Loucy (cell line): ENCODE data around the gene SND1.

Source experiments
- H2AFZ ChIP-seq: fragments of 200-600 bp; sonication (generic); 2 replicates; pipeline ENCODE4 v1.6.0; 2016; ENCODE audit warnings: antibody characterized with exemption, mild to moderate bottlenecking, low read length, moderate library complexity
- H3F3A ChIP-seq: fragments of 200-600 bp; 2 replicates; pipeline ENCODE4 v1.6.0; 2016; ENCODE audit warnings: antibody characterized with exemption, low read depth, mild to moderate bottlenecking
- H3K27me3 ChIP-seq: fragments of 200-600 bp; sonication (generic); 2 replicates; pipeline ENCODE4 v1.6.1; 2014; ENCODE audit warnings: low read length, mild to moderate bottlenecking; ENCODE audit not compliant: insufficient read depth, poor library complexity, severe bottlenecking
- H3K36me3 ChIP-seq: fragments of 200-600 bp; sonication (generic); 2 replicates; pipeline ENCODE4 v1.6.1; 2016; ENCODE audit warnings: low read length; ENCODE audit not compliant: insufficient read depth
- H3K4me1 ChIP-seq: fragments of 200-600 bp; sonication (generic); 2 replicates; pipeline ENCODE4 v1.5.1; 2014; ENCODE audit warnings: low read length, mild to moderate bottlenecking; ENCODE audit not compliant: insufficient read depth, poor library complexity, severe bottlenecking
- H3K4me2 ChIP-seq: fragments of 200-600 bp; sonication (generic); 2 replicates; pipeline ENCODE4 v1.6.0; 2014; ENCODE audit warnings: antibody characterized with exemption, low read length, low read depth, mild to moderate bottlenecking; ENCODE audit not compliant: poor library complexity, severe bottlenecking
- H3K4me3 ChIP-seq: fragments of 200-600 bp; sonication (generic); 2 replicates; pipeline ENCODE4 v1.5.1; 2014; ENCODE audit warnings: low read length, mild to moderate bottlenecking, mixed read lengths; ENCODE audit not compliant: poor library complexity, severe bottlenecking
- H3K79me2 ChIP-seq: fragments of 200-600 bp; sonication (generic); 2 replicates; pipeline ENCODE4 v1.6.1; 2014; ENCODE audit warnings: low read length; ENCODE audit not compliant: insufficient read depth
- H3K9ac ChIP-seq: fragments of 200-600 bp; sonication (generic); 2 replicates; pipeline ENCODE4 v1.6.0; 2014; ENCODE audit warnings: mild to moderate bottlenecking, low read depth, low read length, moderate library complexity; ENCODE audit not compliant: poor library complexity, severe bottlenecking
- H3K9me2 ChIP-seq: fragments of 200-600 bp; sonication (generic); replicated peaks from 2 replicates; pipeline ENCODE4 v1.6.1; 2016; ENCODE audit warnings: low read depth, low read length, mixed read lengths
- H3K9me3 ChIP-seq: fragments of 200-600 bp; sonication (generic); 2 replicates; pipeline ENCODE4 v1.6.1; 2014; ENCODE audit warnings: mild to moderate bottlenecking, antibody characterized with exemption, low read length, low read depth; ENCODE audit not compliant: insufficient read depth
- H4K20me1 ChIP-seq: fragments of 200-600 bp; sonication (generic); 2 replicates; pipeline ENCODE4 v1.6.0; 2014; ENCODE audit warnings: antibody characterized with exemption, low read length, mild to moderate bottlenecking; ENCODE audit not compliant: insufficient read depth, poor library complexity, severe bottlenecking
- CTCF ChIP-seq: fragments of 200-600 bp; sonication (generic); conservative IDR thresholded peaks from 2 replicates; pipeline ENCODE4 v1.5.1; 2014; ENCODE audit warnings: mild to moderate bottlenecking, antibody characterized with exemption, low read length
- EZH2phosphoT487 ChIP-seq: fragments of 200-600 bp; IDR thresholded peaks from 2 replicates; pipeline ENCODE4 v1.6.1; 2018; ENCODE audit warnings: antibody characterized with exemption, mild to moderate bottlenecking, moderate library complexity, borderline replicate concordance

Gene SND1

GRCh38 chr7:127873151-127873550 is 221.2 kb downstream of the SND1 start:
- Histone ChIP-seq H2AFZ (no peak overlapping the region), H3K79me2 (no peaks in the 10 kb centered on the region)

DNA sequence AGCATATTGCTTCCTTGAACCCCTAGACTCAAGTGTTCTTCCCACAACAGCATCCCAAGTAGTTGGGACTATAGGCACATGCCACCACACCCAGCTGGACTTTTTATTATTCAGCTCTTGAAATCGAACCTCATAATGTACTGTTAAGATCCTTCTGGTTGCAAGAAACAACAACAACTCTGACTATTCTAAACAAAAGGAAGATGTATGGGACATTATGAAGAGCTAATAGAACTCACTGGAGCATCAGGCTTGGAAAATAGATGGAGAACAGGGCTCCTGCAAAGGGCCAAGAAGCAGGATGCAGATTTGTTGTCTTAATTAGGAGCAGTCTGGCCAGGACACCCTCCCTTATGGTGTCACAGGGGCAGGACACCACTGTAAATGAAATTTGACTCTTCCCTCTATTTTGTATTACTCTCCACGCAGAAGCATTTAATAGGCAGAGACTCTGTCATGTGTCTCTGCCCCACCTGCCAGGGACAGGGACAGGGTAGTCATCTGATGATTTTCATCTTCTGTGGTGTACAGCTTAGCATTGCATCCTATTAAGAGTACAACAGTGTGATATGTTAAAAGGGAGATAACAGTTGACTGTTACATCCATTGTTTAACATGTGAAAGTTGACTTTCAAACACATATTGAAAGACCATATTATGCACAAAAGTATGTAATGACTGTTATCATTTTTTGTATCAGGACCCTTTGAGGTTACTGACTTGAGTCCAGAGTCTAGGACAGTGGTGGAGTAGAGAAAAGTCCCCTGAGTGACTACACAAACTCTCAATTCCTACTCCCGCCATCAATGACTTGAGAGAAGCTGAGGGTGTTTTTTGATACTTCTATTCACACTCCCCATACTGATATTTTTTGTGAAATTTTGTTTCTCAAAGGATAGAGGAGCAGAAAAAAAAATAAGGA is 222.0 kb downstream of the SND1 start:
- no peaks in the 10 kb centered on the region for H3K9me3 ChIP-seq
- 0 out of 2 replicates have a peak, but pooled peaks cover 3% of the 10 kb centered on the region for H3K79me2 ChIP-seq
- no peaks in the 10 kb centered on the region for H3F3A ChIP-seq
- TF ChIP-seq CTCF (no peak), EZH2phosphoT487 (no peak)
- no peak overlapping the region for H2AFZ ChIP-seq
- no peaks in the 10 kb centered on the region for H3K9me2 ChIP-seq
- no peaks in the 10 kb centered on the region for H3K27me3 ChIP-seq
- H3K4me2 ChIP-seq, result no peak overlapping the region
- H3K4me3 ChIP-seq, result no peak overlapping the region
- no peaks in the 10 kb centered on the region for H3K36me3 ChIP-seq
- peaks cover 18% of the 10 kb centered on the region for H3K4me1 ChIP-seq
- H4K20me1 ChIP-seq, result peaks cover under 1% of the 10 kb centered on the region
- no peak overlapping the region for H3K9ac ChIP-seq

More at GRCh38 chr7:127873151-127873550, 221.2 kb downstream of the SND1 start:
- H3K9me2 ChIP-seq, result no peaks in the 10 kb centered on the region
- no peaks in the 10 kb centered on the region for H3K36me3 ChIP-seq
- no peaks in the 10 kb centered on the region for H4K20me1 ChIP-seq
- no peak for TF ChIP-seq CTCF
- TF ChIP-seq EZH2phosphoT487, result no peak
- no peaks in the 10 kb centered on the region for H3K27me3 ChIP-seq
- H3K9me3 ChIP-seq, result no peaks in the 10 kb centered on the region
- no peak overlapping the region for H3K9ac ChIP-seq
- H3K4me2 ChIP-seq, result no peak overlapping the region
- peaks cover 18% of the 10 kb centered on the region for H3K4me1 ChIP-seq
- no peaks in the 10 kb centered on the region for H3F3A ChIP-seq
- no peak overlapping the region for H3K4me3 ChIP-seq

- H3K79me2 ChIP-seq, result 0 out of 2 replicates have a peak, but pooled peaks cover 4% of the 10 kb centered on the region
- H3K9ac ChIP-seq, result no peak overlapping the region
- H3K4me1 ChIP-seq, result peaks cover 19% of the 10 kb centered on the region
- TF ChIP-seq EZH2phosphoT487 (no peak), CTCF (no peak)
- H4K20me1 ChIP-seq, result peaks cover 7% of the 10 kb centered on the region
- no peaks in the 10 kb centered on the region for H3K9me3 ChIP-seq
- no peaks in the 10 kb centered on the region for H3K36me3 ChIP-seq
- no peaks in the 10 kb centered on the region for H3F3A ChIP-seq
- H3K4me2 ChIP-seq, result no peak overlapping the region
- H3K4me3 ChIP-seq, result no peak overlapping the region
- H3K9me2 ChIP-seq, result no peaks in the 10 kb centered on the region
- no peak overlapping the region for H2AFZ ChIP-seq
- no peaks in the 10 kb centered on the region for H3K27me3 ChIP-seq
Measured at GRCh38 chr7:127874951-127875608, 223.1 kb downstream of the SND1 start.
